Endothelial cell (in vitro differentiated cells): Measurements from ENCODE around the gene BNC2. TPM values are rescaled to one million over a fixed set of nuclear protein-coding genes. Genes with fewer than 3 reads are reported as not detected.

Experiments used
- DNase-seq: peaks from one replicate; pipeline ENCODE4 v3.0.0; 2021; ENCODE audit warnings: low spot score
- H3K27ac Mint-ChIP-seq: one replicate; pipeline ENCODE4 v1.8.0; 2021; ENCODE audit warnings: mixed read lengths, inconsistent platforms; ENCODE audit not compliant: unreplicated experiment
- H3K27me3 Mint-ChIP-seq: one replicate; pipeline ENCODE4 v1.8.0; 2021; ENCODE audit warnings: mild to moderate bottlenecking, moderate library complexity, mixed read lengths, inconsistent platforms; ENCODE audit not compliant: unreplicated experiment
- H3K36me3 Mint-ChIP-seq: one replicate; pipeline ENCODE4 v1.8.0; 2021; ENCODE audit warnings: mild to moderate bottlenecking, low read depth, mixed read lengths, inconsistent platforms; ENCODE audit not compliant: unreplicated experiment
- H3K4me1 Mint-ChIP-seq: one replicate; pipeline ENCODE4 v1.8.0; 2021; ENCODE audit warnings: mild to moderate bottlenecking, mixed read lengths, inconsistent platforms; ENCODE audit not compliant: unreplicated experiment
- H3K4me3 Mint-ChIP-seq: one replicate; pipeline ENCODE4 v1.8.0; 2021; ENCODE audit warnings: mild to moderate bottlenecking, mixed read lengths, inconsistent platforms; ENCODE audit not compliant: unreplicated experiment
- H3K9me3 Mint-ChIP-seq: one replicate; pipeline ENCODE4 v1.8.0; 2021; ENCODE audit warnings: mixed read lengths, inconsistent platforms; ENCODE audit not compliant: unreplicated experiment
- CTCF ChIP-seq: fragments of 200-600 bp; sonication (generic); IDR thresholded peaks from one replicate; pipeline ENCODE4 v1.5.0; 2021; ENCODE audit warnings: antibody characterized with exemption; ENCODE audit not compliant: unreplicated experiment
- total RNA-seq: library from RNA; stranded (reverse); fragmentation: NEBNext Ultra II Directional; extraction: Animal tissue kit (Norgen Biotek cat#: 25700); gene quantifications from one replicate; pipeline ENCODE4 v1.2.1, GENCODE V29; 2021; ENCODE audit not compliant: unreplicated experiment

The BNC2 gene
- total RNA-seq, 1 donor from 2014 or later = 20.1 TPM

GRCh38 chr9:16625811-16626210, 244.7 kb downstream of the BNC2 start:
- Mint-ChIP-seq H3K9me3 (no peaks in the 10 kb centered on the region), H3K36me3 (no peaks in the 10 kb centered on the region), H3K4me1 (peaks cover 27% of the 10 kb centered on the region), H3K27me3 (peaks cover 2% of the 10 kb centered on the region), H3K4me3 (no peak overlapping the region), H3K27ac (no peak overlapping the region)
- no peak for TF ChIP-seq CTCF
- DNase-seq = no peak

DNA sequence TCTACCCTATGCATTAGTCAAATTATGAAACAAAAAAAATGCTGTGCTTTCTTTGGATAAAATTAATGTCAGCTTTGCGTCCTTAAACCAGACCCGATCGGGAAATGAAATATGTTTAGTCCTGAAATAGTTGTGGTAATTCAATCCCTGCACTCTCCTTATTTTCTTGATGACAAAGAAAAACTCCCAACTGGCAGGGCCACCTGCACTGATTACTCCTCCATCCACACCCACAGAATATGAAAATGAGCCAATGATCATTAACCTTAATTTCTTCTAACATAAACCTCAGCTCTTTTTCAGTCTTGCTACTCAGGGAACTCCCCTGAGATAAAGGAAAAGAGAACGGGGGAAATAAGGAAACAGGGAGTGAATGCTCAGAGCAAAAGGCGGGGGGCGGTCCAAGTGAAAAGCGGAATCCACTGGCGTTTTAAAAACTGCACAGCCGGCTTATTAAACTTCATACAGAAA, 245.3 kb downstream of the BNC2 start:
- peak overlapping the region; percentile 16 for H3K27ac Mint-ChIP-seq
- H3K9me3 Mint-ChIP-seq = no peaks in the 10 kb centered on the region
- H3K27me3 Mint-ChIP-seq = peaks cover 2% of the 10 kb centered on the region
- no peak for DNase-seq
- H3K36me3 Mint-ChIP-seq = no peaks in the 10 kb centered on the region
- H3K4me3 Mint-ChIP-seq = no peak overlapping the region
- TF ChIP-seq CTCF = no peak
- peaks cover 27% of the 10 kb centered on the region for H3K4me1 Mint-ChIP-seq

DNA sequence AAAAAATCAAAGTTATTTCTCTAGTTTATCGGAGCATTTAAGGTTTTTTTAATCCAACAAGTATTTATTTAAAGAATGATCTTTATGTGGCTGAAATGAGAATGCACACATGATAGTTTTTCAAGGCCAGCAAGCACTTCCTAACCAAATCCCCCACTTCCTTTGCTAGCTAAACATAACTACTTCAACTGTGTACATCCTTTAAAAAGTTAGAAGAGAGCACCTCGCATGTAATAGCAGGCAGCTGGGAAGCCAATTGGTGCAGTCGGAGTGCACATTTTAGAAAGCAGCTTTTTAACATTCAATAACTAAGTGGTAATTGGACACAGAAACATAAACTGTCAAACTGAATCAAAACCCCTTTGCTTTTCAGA, 245.7 kb downstream of the BNC2 start:
- TF ChIP-seq CTCF = no peak
- Mint-ChIP-seq H3K27me3 (peaks cover 2% of the 10 kb centered on the region), H3K36me3 (no peaks in the 10 kb centered on the region), H3K4me1 (peaks cover 27% of the 10 kb centered on the region), H3K9me3 (no peaks in the 10 kb centered on the region), H3K27ac (no peak overlapping the region), H3K4me3 (no peak overlapping the region)
- no peak for DNase-seq

GRCh38 chr9:16623989-16624743, 246.3 kb downstream of the BNC2 start:
- peaks cover 27% of the 10 kb centered on the region for H3K4me1 Mint-ChIP-seq
- no peaks in the 10 kb centered on the region for H3K36me3 Mint-ChIP-seq
- H3K9me3 Mint-ChIP-seq = no peaks in the 10 kb centered on the region
- H3K27me3 Mint-ChIP-seq = peaks cover 2% of the 10 kb centered on the region
- TF ChIP-seq CTCF = no peak
- H3K4me3 Mint-ChIP-seq = no peak overlapping the region
- H3K27ac Mint-ChIP-seq = no peak overlapping the region
- no peak for DNase-seq

DNA sequence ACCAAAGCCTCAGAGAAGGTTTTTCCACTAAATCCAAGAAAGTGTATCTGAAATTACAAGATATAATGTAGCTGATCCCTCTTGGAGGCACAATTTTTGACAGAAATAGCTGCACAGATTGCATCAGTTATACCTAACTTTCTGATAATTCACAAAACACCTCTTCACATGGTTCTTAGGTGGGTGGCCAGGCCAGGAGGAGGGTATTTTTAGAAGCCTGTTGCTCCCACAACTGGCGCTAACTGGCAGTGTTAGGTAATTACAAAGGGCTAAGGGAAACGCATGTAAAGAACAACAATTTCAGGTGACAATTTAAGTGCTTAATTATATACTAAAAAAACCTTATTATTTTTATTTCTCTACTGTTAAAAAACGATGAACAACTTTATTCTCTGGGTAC, 247.9 kb downstream of the BNC2 start:
- Mint-ChIP-seq H3K9me3 (no peaks in the 10 kb centered on the region), H3K36me3 (no peaks in the 10 kb centered on the region), H3K4me3 (no peak overlapping the region), H3K4me1 (peaks cover 24% of the 10 kb centered on the region), H3K27me3 (peaks cover 2% of the 10 kb centered on the region), H3K27ac (no peak overlapping the region)
- DNase-seq = no peak
- no peak for TF ChIP-seq CTCF
